Astrocyte (in vitro differentiated cells and primary cell): Measurements from ENCODE around the gene PEX6. TPM values are rescaled to one million over a fixed set of nuclear protein-coding genes. Genes with fewer than 3 reads are reported as not detected.
"Not testable (repeated sequence)": the region's sequence is repeated elsewhere in the genome, so short reads cannot be mapped to it uniquely, and the experiment has no call there.

Experiments used
- DNase-seq: peaks from one replicate; pipeline ENCODE4 v3.0.0-alpha.2; 2010; ENCODE audit warnings: low read depth
- FAIRE-seq: peaks from 2 replicates; lab custom pipeline; 2011; peaks lifted over from hg19 to GRCh38; lab: Jason Lieb, UNC
- H2AFZ ChIP-seq: 2 replicates; pipeline ENCODE4 v1.6.0; 2012; ENCODE audit warnings: low read depth, low read length, inconsistent platforms
- H3K27ac ChIP-seq: 2 replicates; pipeline ENCODE4 v1.5.1; 2011; ENCODE audit warnings: low read depth, low read length, inconsistent platforms
- H3K27me3 ChIP-seq: 2 replicates; pipeline ENCODE4 v1.6.0; 2011; ENCODE audit warnings: low read length, inconsistent platforms; ENCODE audit not compliant: insufficient read depth
- H3K36me3 ChIP-seq: 2 replicates; pipeline ENCODE4 v1.5.1; 2011; ENCODE audit warnings: low read length, inconsistent platforms; ENCODE audit not compliant: insufficient read depth
- H3K4me1 ChIP-seq: 2 replicates; pipeline ENCODE4 v1.5.1; 2011; ENCODE audit warnings: low read length, inconsistent platforms; ENCODE audit not compliant: insufficient read depth
- H3K4me2 ChIP-seq: 2 replicates; pipeline ENCODE4 v1.6.0; 2012; ENCODE audit warnings: low read length, inconsistent platforms
- H3K4me3 ChIP-seq: 2 replicates; pipeline ENCODE4 v1.5.1; 2011; ENCODE audit warnings: low read depth, mild to moderate bottlenecking, low read length, inconsistent platforms; ENCODE audit not compliant: insufficient read depth
- H3K79me2 ChIP-seq: 2 replicates; pipeline ENCODE4 v1.6.0; 2012; ENCODE audit warnings: mild to moderate bottlenecking, low read length, inconsistent platforms; ENCODE audit not compliant: insufficient read depth
- H3K9ac ChIP-seq: 2 replicates; pipeline ENCODE4 v1.6.0; 2012; ENCODE audit warnings: mild to moderate bottlenecking, low read length, inconsistent platforms
- H3K9me3 ChIP-seq: 2 replicates; pipeline ENCODE4 v1.5.1; 2012; ENCODE audit warnings: low read depth, mild to moderate bottlenecking, low read length, inconsistent platforms; ENCODE audit not compliant: insufficient read depth
- H4K20me1 ChIP-seq: 2 replicates; pipeline ENCODE4 v1.6.0; 2012; ENCODE audit warnings: low read length, inconsistent platforms; ENCODE audit not compliant: insufficient read depth
- H3K27ac Mint-ChIP-seq: one replicate; pipeline ENCODE4 v1.8.0; 2021; ENCODE audit warnings: mild to moderate bottlenecking, mixed read lengths; ENCODE audit not compliant: unreplicated experiment
- H3K27me3 Mint-ChIP-seq: one replicate; pipeline ENCODE4 v1.8.0; 2021; ENCODE audit warnings: low read depth, mixed read lengths; ENCODE audit not compliant: unreplicated experiment
- H3K36me3 Mint-ChIP-seq: one replicate; pipeline ENCODE4 v1.8.0; 2021; ENCODE audit warnings: low read depth, mixed read lengths; ENCODE audit not compliant: unreplicated experiment
- H3K4me1 Mint-ChIP-seq: one replicate; pipeline ENCODE4 v1.8.0; 2021; ENCODE audit warnings: low read depth, mixed read lengths; ENCODE audit not compliant: unreplicated experiment
- H3K4me3 Mint-ChIP-seq: one replicate; pipeline ENCODE4 v1.8.0; 2021; ENCODE audit warnings: mild to moderate bottlenecking, moderate library complexity, mixed read lengths; ENCODE audit not compliant: unreplicated experiment
- H3K9me3 Mint-ChIP-seq: one replicate; pipeline ENCODE4 v1.8.0; 2021; ENCODE audit warnings: mild to moderate bottlenecking, mixed read lengths; ENCODE audit not compliant: unreplicated experiment
- CTCF ChIP-seq: IDR thresholded peaks from 2 replicates; pipeline ENCODE4 v1.5.1; 2011; ENCODE audit warnings: low read depth, mild to moderate bottlenecking, inconsistent platforms, low read length, moderate library complexity; ENCODE audit not compliant: insufficient read depth
- EZH2 ChIP-seq: IDR thresholded peaks from 2 replicates; pipeline ENCODE4 v1.6.1; 2012; ENCODE audit warnings: mild to moderate bottlenecking, low read length, inconsistent platforms; ENCODE audit not compliant: insufficient read depth
- total RNA-seq: library from RNA; stranded (reverse); gene quantifications from 2 replicates; pipeline ENCODE4 v1.2.1, GENCODE V29; 2021

The PEX6 gene
- total RNA-seq, 1 donor from 2014 or later, result 22.7 TPM

DNA sequence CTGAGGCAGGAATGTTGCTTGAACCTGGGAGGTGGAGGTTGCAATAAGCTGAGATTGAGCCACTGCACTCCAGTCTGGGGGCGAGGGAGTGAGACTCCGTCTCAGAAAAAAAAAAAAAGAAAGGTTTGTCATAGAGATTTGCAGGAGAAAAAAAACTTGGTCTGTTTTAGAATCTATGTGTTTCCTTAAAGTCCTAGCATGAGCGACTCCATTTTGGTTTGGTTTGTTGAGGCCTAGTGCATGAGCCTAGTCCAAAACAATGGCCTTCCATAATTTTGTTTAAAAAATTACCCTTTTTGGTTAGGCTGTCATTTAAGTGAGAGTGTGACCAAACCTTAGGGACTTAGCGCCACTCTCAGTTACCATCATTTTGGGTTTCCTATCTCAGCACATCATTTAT is 26.6 kb downstream of the PEX6 start:
- Histone ChIP-seq H3K27me3 (no peaks in the 10 kb centered on the region), H4K20me1 (no peaks in the 10 kb centered on the region), H3K4me2 (no peak overlapping the region), H3K9me3 (no peaks in the 10 kb centered on the region), H3K9ac (no peak overlapping the region), H2AFZ (no peak overlapping the region), H3K79me2 (no peaks in the 10 kb centered on the region), H3K36me3 (no peaks in the 10 kb centered on the region), H3K27ac (no peak overlapping the region), H3K4me3 (no peak overlapping the region), H3K4me1 (no peaks in the 10 kb centered on the region)
- no peaks in the 10 kb centered on the region for H3K27me3 Mint-ChIP-seq
- no peaks in the 10 kb centered on the region for H3K36me3 Mint-ChIP-seq
- TF ChIP-seq CTCF, result no peak
- TF ChIP-seq EZH2, result no peak
- DNase-seq, result no peak
- no peak for FAIRE-seq
- H3K27ac Mint-ChIP-seq, result no peak overlapping the region
- no peaks in the 10 kb centered on the region for H3K4me1 Mint-ChIP-seq
- H3K9me3 Mint-ChIP-seq, result no peaks in the 10 kb centered on the region
- no peak overlapping the region for H3K4me3 Mint-ChIP-seq

DNA sequence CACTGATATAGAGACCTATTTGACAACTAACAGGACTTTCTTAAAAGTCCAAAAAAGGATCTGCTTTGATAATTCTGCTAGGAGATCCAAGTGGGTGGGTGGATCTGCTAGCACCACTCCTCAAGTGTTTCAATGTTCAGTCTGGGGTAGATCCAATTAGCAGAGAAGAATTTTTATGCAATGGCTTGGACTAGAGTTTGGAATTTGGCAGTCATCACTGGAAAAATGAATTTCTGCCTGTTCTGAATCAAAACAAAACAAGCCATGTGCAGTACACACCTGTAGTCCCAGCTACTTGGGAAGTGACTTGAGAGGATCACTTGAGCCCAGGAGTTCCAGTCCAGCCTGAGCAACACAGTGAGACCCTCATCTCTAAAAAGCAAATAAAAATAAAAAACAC is 31.0 kb downstream of the PEX6 start:
- DNase-seq, result no peak
- Mint-ChIP-seq H3K27me3 (no peaks in the 10 kb centered on the region), H3K4me3 (no peak overlapping the region), H3K27ac (no peak overlapping the region), H3K9me3 (no peaks in the 10 kb centered on the region), H3K4me1 (no peaks in the 10 kb centered on the region), H3K36me3 (peaks cover 3% of the 10 kb centered on the region)
- Histone ChIP-seq H3K4me1 (no peaks in the 10 kb centered on the region), H3K4me3 (no peak overlapping the region), H2AFZ (no peak overlapping the region), H3K9ac (no peak overlapping the region), H3K9me3 (no peaks in the 10 kb centered on the region), H3K79me2 (no peaks in the 10 kb centered on the region), H3K27ac (no peak overlapping the region), H3K27me3 (no peaks in the 10 kb centered on the region), H4K20me1 (no peaks in the 10 kb centered on the region), H3K36me3 (peaks cover 6% of the 10 kb centered on the region), H3K4me2 (no peak overlapping the region)
- no peak for TF ChIP-seq EZH2
- TF ChIP-seq CTCF, result no peak
- no peak for FAIRE-seq

DNA sequence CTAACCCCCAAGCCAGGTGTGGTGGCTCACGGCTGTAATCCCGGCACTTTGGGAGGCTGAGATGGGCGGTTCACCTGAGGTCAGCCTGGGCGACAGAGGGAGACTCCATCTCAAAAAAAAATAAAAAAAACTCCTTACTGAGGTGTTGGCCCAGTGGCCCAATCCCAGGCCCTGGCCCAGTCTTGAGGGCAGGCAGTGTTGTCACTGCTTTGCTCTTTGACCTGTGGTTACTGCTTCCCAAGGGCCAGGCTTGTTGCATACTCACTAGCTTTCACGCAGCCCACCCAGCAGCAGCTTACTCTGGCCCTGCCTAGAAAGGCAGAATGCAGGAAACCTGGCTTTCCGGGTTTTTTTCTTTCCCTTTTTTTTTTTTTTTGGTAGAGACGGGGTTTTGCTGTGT is 36.5 kb downstream of the PEX6 start:
- Histone ChIP-seq H3K4me2 (no peak overlapping the region), H3K4me1 (no peaks in the 10 kb centered on the region), H3K36me3 (peaks cover 8% of the 10 kb centered on the region), H3K9me3 (no peaks in the 10 kb centered on the region), H3K79me2 (no peaks in the 10 kb centered on the region), H3K27me3 (no peaks in the 10 kb centered on the region), H3K4me3 (no peak overlapping the region), H4K20me1 (peaks cover 4% of the 10 kb centered on the region), H3K27ac (no peak overlapping the region), H3K9ac (no peak overlapping the region), H2AFZ (no peak overlapping the region)
- TF ChIP-seq EZH2, result no peak
- TF ChIP-seq CTCF, result no peak
- Mint-ChIP-seq H3K36me3 (peaks cover 16% of the 10 kb centered on the region), H3K4me1 (no peaks in the 10 kb centered on the region), H3K4me3 (no peak overlapping the region), H3K9me3 (no peaks in the 10 kb centered on the region), H3K27me3 (no peaks in the 10 kb centered on the region), H3K27ac (no peak overlapping the region)
- DNase-seq, result no peak
- FAIRE-seq, result no peak

GRCh38 chr6:42941356-42941755 is 37.6 kb downstream of the PEX6 start:
- peaks cover 18% of the 10 kb centered on the region for H3K36me3 Mint-ChIP-seq
- not testable (repeated sequence) for H3K4me3 Mint-ChIP-seq, H3K4me3 ChIP-seq, H3K4me2 ChIP-seq, H3K27ac Mint-ChIP-seq, H3K79me2 ChIP-seq, H3K27ac ChIP-seq, DNase-seq, H3K27me3 ChIP-seq, H2AFZ ChIP-seq, H3K9ac ChIP-seq, H3K9me3 Mint-ChIP-seq, H3K4me1 ChIP-seq, FAIRE-seq, H3K4me1 Mint-ChIP-seq, H4K20me1 ChIP-seq, H3K9me3 ChIP-seq, H3K27me3 Mint-ChIP-seq
- H3K36me3 ChIP-seq, result peaks cover 16% of the 10 kb centered on the region
